NT2/D1 (cell line): ENCODE results near the gene AK8.
"Not testable (repeated sequence)": the region's sequence is repeated elsewhere in the genome, so short reads cannot be mapped to it uniquely, and the experiment has no call there.

ENCODE experiments used
- DNase-seq: peaks from one replicate; pipeline ENCODE4 v3.0.0-alpha.2; 2011; ENCODE audit warnings: low read depth, low spot score
- H3K27me3 ChIP-seq: 2 replicates; pipeline ENCODE4 v1.6.0; 2011; ENCODE audit warnings: mild to moderate bottlenecking; ENCODE audit not compliant: insufficient read length, insufficient read depth
- H3K36me3 ChIP-seq: 2 replicates; pipeline ENCODE4 v1.6.1; 2011; ENCODE audit warnings: mild to moderate bottlenecking, low read length, mixed read lengths; ENCODE audit not compliant: insufficient read depth, insufficient read length
- H3K4me1 ChIP-seq: 2 replicates; pipeline ENCODE4 v1.5.1; 2011; ENCODE audit not compliant: insufficient read depth, insufficient read length
- H3K4me3 ChIP-seq: 2 replicates; pipeline ENCODE4 v1.5.1; 2011; ENCODE audit warnings: low read depth; ENCODE audit not compliant: insufficient read length
- H3K9ac ChIP-seq: 2 replicates; pipeline ENCODE4 v1.6.0; 2011; ENCODE audit warnings: low read depth; ENCODE audit not compliant: insufficient read length
- H3K9me3 ChIP-seq: 2 replicates; pipeline ENCODE4 v1.5.1; 2011; ENCODE audit warnings: mild to moderate bottlenecking, low read length; ENCODE audit not compliant: insufficient read depth
- SUZ12 ChIP-seq: IDR thresholded peaks from 2 replicates; pipeline ENCODE4 v1.6.1; 2011; ENCODE audit not compliant: insufficient read length, insufficient read depth; ENCODE audit errors: extremely low read depth
- YY1 ChIP-seq: IDR thresholded peaks from 2 replicates; pipeline ENCODE4 v1.6.1; 2011; ENCODE audit not compliant: insufficient read length, insufficient read depth
- ZNF274 ChIP-seq: IDR thresholded peaks from 2 replicates; pipeline ENCODE4 v1.6.1; 2011; ENCODE audit warnings: mild to moderate bottlenecking, low read depth, low read length

AK8 gene

GRCh38 chr9:132711846-132712245 is 166.2 kb downstream of the AK8 start:
- H3K4me3 ChIP-seq = no peak overlapping the region
- H3K9ac ChIP-seq = no peak overlapping the region
- H3K4me1 ChIP-seq = no peaks in the 10 kb centered on the region
- no peaks in the 10 kb centered on the region for H3K36me3 ChIP-seq
- H3K27me3 ChIP-seq = no peaks in the 10 kb centered on the region
- no peaks in the 10 kb centered on the region for H3K9me3 ChIP-seq
- no peak for TF ChIP-seq ZNF274
- TF ChIP-seq YY1 = no peak
- TF ChIP-seq SUZ12 = no peak
- DNase-seq = no peak

DNA sequence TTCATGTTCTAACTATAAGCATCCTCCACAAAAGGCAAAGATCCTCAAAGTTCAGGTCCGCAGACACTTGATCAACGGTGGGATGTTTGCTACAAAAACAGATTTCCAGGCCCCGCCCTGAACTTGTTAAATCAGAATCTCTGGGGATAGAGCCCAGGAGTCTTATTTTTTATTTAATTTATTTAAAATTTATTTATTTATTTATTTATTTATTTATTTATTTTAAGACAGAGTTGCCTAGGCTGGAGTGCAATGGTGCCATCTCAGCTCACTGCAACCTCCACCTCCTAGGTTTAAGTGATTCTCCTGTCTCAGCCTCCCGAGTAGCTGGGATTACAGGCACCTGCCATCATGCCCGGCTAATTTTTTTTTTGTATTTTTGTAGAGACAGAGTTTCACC is 166.9 kb downstream of the AK8 start:
- not testable (repeated sequence) for H3K9ac ChIP-seq, H3K4me3 ChIP-seq, H3K27me3 ChIP-seq, DNase-seq, H3K36me3 ChIP-seq, H3K9me3 ChIP-seq, H3K4me1 ChIP-seq

- TF ChIP-seq SUZ12 (no peak), YY1 (no peak), ZNF274 (no peak)
- H3K4me1 ChIP-seq = no peaks in the 10 kb centered on the region
- DNase-seq = no peak
- H3K36me3 ChIP-seq = no peaks in the 10 kb centered on the region
- no peak overlapping the region for H3K9ac ChIP-seq
- no peaks in the 10 kb centered on the region for H3K27me3 ChIP-seq
- no peaks in the 10 kb centered on the region for H3K9me3 ChIP-seq
- no peak overlapping the region for H3K4me3 ChIP-seq
Measured at GRCh38 chr9:132710333-132710732, 167.8 kb downstream of the AK8 start.

DNA sequence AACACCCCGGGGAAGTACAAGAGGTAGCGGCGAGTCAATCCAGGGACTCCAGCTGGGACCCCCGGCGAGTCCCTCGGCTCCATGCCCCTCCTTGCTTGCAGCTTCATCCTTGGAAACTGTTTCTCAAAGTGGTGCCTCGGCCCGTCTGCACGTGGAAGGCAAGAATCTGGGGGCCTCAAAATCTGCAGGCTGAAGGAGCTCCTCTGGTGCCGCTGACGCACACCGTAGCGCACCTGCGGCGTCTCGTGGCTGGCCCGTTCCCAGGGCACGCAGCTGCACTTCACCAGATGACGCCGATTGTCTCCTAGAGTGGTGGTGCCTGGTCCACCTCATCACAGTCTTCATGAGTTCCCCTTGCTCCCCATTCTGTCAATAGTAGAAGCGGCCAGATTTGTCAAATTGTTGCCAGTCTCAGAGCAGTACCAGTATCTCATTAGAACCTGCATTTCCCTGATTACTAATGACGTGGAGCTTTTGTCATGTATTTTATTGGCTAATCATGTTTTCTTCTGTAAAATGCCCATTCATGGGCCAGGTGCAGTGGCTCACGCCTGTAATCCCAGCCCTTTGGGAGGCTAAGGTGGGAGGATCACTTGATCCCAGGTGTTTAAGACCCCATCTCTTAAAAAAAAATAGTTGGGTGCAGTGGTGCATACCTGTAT is 169.2 kb downstream of the AK8 start:
- H3K9ac ChIP-seq = no peak overlapping the region
- no peaks in the 10 kb centered on the region for H3K4me1 ChIP-seq
- DNase-seq = no peak
- H3K9me3 ChIP-seq = no peaks in the 10 kb centered on the region
- H3K36me3 ChIP-seq = no peaks in the 10 kb centered on the region
- no peak for TF ChIP-seq YY1
- TF ChIP-seq ZNF274 = no peak
- no peak overlapping the region for H3K4me3 ChIP-seq
- H3K27me3 ChIP-seq = no peaks in the 10 kb centered on the region

- TF ChIP-seq SUZ12 = no peak
- TF ChIP-seq YY1 = no peak
- TF ChIP-seq ZNF274 = no peak
- no peaks in the 10 kb centered on the region for H3K36me3 ChIP-seq
- no peak for DNase-seq
- no peaks in the 10 kb centered on the region for H3K27me3 ChIP-seq
- no peak overlapping the region for H3K4me3 ChIP-seq
- no peaks in the 10 kb centered on the region for H3K9me3 ChIP-seq
- H3K9ac ChIP-seq = no peak overlapping the region
- H3K4me1 ChIP-seq = no peaks in the 10 kb centered on the region
Measured at GRCh38 chr9:132708239-132708638, 169.8 kb downstream of the AK8 start.

DNA sequence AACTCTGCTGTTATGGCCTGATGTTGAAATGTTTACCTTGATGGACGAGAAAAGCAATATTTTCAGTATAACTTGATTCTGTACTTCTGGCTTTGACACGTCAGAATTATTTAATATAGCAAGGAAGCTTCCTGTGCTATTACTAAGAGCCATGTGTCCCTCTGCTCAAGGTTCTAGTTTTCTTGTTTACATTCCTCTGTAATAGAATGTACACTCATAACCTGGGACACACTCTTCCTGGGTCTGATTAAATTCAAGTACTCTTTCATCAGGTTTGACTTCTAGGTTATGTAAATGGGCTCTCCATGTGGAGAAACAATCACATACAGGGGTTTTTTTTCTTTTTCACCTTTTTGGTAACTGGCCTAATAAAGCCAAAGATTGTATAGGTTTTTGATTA is 174.7 kb downstream of the AK8 start:
- no peak overlapping the region for H3K4me3 ChIP-seq
- no peaks in the 10 kb centered on the region for H3K27me3 ChIP-seq
- H3K9ac ChIP-seq = no peak overlapping the region
- DNase-seq = no peak
- no peaks in the 10 kb centered on the region for H3K4me1 ChIP-seq
- H3K9me3 ChIP-seq = peaks cover 18% of the 10 kb centered on the region
- TF ChIP-seq SUZ12 (no peak), YY1 (no peak), ZNF274 (no peak)
- no peaks in the 10 kb centered on the region for H3K36me3 ChIP-seq

- no peaks in the 10 kb centered on the region for H3K4me1 ChIP-seq
Measured at GRCh38 chr9:132702254-132702653, 175.8 kb downstream of the AK8 start.

DNA sequence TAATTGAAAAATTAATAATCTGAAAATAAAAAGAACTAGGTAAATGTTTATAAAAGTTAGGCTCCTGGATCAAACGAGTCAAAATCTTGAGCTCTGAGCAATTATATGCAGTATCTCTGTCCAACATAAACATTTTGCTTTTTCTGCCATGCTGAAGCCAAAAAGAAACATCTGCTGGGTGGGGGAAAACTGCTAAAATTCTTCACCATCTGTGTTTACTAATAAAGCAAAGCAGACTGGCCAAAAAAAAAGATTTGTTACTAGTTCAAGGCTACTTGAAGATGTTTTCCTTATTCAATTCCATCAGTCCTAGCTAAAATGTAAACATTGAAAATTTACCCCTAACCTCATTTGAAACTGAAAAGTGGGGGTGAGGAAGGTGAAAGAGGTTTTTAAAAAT is 178.1 kb downstream of the AK8 start:
- Histone ChIP-seq H3K4me3 (no peak overlapping the region), H3K36me3 (no peaks in the 10 kb centered on the region), H3K9ac (no peak overlapping the region), H3K27me3 (no peaks in the 10 kb centered on the region), H3K9me3 (peaks cover 40% of the 10 kb centered on the region), H3K4me1 (no peaks in the 10 kb centered on the region)
- no peak for DNase-seq
- TF ChIP-seq ZNF274 (no peak), SUZ12 (no peak)

More at GRCh38 chr9:132702254-132702653, 175.8 kb downstream of the AK8 start:
- no peak for DNase-seq
- H3K27me3 ChIP-seq = no peaks in the 10 kb centered on the region
- peaks cover 29% of the 10 kb centered on the region for H3K9me3 ChIP-seq
- no peak for TF ChIP-seq ZNF274
- no peak for TF ChIP-seq YY1
- no peak for TF ChIP-seq SUZ12
- no peaks in the 10 kb centered on the region for H3K36me3 ChIP-seq
- no peak overlapping the region for H3K4me3 ChIP-seq
- no peak overlapping the region for H3K9ac ChIP-seq
